ENCODE measurements around the gene USP15.
A peak's percentile ranks its signal among the peaks of the same experiment; 100 is the strongest.

Gene USP15

DNA sequence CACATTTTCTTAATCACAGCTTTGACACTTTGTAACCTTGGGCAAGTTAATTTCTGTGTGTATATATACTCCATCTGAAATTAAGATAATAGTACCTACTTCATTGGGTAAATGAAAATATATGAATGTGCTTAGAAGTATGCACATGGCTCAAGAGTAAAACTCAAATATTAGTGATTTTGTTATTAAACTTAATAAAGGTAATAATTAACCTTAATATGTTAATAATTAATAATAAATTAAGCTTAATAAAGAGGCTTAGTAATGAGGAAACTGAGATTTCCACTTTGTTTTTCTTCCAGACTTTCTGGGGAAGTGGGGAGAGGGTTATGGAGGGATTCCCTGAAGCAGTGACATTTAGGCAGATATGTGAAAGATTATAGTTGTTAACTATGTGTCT, 19.8 kb downstream of the USP15 start:
- no peak for DNase-seq (ENCODE audit: low read depth, low spot score)

DNA sequence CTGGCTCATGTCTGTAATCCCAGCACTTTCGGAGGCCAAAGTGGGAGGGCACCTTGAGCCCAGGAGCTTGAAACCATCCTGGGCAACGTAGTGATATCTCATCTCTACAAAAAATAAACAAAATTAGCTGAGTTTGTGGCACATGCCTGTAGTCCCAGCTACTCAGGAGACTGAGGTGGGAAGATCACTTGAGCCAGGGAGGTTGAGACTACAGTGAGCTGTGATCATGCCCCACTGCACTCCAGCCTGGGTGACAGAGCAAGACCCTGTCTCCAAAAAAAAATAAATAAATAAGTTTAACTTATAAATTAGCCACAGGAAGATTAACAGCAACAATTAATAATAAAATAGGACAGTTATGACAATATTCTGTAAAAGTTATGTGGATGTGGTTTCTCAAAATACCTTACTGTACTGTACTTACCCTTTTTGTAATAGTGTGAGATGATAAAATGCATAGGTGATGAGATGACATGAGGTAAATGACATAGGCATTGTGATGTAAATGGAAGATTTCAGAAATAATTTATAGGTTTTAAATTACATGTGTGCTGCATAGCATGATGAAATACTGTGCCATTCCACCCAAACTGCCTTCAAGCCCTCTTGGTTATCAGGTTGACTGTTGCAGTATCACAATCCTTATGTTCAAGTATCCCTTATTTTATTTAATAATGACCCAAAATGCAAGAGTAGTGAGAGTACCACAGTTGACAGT, 22.0 kb downstream of the USP15 start:
- no peak for DNase-seq (ENCODE audit: low read depth, low spot score)

DNA sequence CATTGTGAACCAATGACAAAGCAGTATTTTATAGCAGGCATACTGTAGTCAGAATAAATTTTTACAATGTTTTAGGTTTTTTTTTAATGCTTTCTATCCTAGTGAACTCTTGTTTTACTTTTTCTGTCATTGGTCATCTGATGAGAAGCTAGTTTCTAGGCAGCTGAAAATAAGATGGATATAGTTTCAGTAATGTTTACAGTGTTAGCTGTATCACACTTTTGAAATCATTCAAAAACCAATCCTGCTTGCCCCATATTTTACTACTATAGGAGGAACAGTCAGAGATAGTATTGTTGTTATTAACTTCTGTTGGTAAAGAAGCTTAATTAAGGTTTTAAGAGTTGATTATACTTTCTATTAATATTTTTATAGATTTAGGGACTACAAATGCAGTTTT, 24.5 kb downstream of the USP15 start:
- DNase-seq (ENCODE audit: low read depth, low spot score) = no peak

DNA sequence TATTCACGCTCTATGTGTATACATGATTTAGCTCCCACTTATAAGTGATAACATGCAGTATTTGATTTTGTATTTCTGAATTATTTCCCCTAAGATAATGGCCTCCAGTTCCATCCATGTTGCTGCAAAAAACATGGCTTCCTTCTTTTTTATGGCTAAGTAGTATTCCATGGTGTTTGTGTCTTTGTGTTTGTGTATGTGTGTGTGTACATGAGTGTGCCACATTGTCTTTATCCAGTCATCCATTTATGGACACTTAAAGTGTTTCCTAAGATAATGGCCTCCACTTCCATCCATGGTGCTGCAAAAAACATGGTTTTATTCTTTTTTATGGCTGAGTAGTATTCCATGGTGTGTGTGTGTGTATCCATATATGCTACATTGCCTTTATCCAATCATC, 25.1 kb downstream of the USP15 start:
- DNase-seq (ENCODE audit: low read depth, low spot score) = no peak

DNA sequence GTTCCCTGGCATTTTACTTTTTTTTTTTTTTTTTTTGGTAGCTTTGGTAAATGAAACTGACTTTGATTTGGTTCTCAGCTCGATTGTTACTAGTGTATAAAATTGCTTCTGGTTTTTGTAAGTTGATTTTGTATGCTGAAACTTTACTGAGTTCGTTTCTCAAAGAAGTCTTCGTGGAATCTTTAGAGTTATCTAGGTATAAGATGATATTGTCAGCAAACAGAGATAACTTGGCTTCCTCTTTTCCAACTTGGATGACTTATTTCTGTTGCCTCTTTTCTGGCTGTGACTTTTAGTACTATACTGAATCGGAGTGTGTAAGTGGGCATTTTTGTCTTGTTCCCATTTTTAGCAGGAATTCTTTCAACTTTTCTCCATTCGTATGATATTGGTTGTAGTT, 28.1 kb downstream of the USP15 start:
- no peak for DNase-seq (ENCODE audit: low read depth, low spot score)

DNA sequence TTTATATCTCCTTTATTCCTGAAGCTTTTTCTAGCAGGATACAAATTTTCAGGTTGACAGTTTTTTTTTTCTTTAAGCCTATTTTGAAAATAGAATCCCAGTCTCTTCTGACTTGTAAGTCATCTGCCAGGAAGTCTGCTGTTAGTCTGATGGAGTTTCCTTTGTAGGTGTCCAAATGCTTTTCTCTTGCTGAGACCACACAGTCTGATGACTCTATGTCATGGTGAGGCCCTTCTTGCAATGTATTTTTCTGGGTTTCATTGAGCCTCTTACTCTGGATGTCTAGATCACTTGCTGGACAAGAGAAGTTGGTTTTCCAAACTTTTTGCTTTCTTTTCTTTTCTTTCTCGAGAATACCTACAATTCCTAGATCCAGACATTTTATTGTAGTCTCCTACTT, 30.6 kb downstream of the USP15 start:
- no peak for DNase-seq (ENCODE audit: low read depth, low spot score)

DNA sequence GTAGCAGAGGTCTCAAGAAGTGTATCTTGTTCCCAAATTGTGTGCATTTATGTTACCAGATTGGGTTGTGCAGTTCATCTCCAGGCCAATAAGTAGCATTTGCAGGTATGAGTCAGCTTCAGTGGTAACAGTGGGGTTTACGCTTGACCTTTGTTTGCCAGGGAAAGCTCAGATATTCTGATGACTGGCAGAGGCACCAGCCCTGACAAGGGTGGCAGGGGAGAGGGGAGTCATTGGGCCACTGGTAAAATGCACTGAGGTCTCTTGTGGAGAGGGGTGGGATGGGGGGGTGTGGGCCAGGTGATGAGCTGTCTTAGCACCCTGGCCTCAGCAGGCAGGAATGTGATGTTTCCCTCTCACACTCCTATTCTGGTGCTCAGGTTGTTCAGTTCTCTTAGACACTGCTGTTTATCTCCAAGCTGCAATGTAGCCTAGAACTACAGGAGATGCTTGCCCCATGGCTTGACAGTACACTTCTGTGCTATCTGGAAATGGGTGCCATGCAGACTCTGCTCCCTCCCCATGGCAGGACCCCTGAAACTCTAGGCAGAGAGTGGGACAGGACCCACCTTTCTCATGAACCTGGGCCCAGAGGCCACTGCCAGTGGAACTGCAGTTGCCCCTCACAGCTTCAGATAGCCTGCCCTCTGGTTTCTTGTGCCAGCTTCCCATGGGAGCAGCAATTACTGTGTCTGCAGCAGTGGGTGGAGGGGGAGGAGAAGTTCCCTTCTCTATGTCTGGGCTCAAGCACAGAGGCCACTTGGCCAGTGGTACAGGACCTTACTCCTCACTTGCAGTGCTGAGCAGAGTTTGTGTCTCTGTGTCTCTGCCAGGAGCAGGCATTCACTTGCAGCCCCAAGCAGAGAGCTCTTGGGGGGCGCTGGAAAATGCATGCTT, 31.9 kb downstream of the USP15 start:
- DNase-seq (ENCODE audit: low read depth, low spot score) = no peak

DNA sequence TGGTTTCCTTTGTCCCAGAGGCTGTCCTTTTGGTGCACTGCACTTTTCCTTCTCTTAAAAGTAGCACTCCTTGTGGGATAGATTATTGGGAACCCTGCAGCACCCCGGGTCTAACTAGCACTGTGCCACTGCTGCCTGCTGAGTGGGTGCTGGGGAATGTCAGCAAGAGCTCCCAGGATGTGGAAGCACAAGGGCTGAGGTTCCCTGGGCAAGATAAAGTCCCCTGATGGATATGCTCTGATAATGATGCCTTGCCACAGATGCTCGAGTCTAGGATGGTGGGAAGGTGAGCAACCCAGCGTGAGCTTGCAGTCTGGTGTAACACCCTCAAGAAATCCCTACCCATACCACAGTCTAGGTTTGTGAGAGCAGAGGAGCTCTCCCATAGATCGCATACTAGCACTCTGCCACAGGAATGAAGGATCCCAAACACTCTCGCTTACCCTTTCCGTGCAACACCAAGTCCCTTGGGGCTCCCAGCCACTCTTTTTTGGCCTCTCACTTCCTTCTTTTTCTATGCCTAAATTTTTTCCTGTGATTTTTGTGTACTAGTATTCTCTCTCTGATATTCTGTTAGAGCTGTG, 32.6 kb downstream of the USP15 start:
- peak; percentile 4 for DNase-seq (ENCODE audit: low read depth, low spot score)

DNA sequence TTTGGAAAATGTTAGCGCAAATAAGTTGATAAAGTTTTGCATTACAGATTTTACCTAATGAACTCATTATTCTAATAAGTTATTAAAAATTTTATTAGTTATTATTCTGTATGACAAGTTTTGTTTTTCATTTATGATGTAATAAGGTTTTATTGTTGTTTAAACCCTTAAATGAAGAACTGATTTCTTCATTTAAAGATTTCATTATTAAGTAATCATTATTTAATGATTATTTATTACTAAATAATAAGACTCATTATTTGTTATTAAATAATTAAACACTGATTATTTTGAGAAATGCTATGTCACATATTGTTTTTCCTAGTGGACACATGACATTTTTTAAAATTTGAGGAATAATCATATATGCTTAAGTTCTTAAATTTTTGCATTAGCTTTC, 34.2 kb downstream of the USP15 start:
- no peak for DNase-seq (ENCODE audit: low read depth, low spot score)

DNA sequence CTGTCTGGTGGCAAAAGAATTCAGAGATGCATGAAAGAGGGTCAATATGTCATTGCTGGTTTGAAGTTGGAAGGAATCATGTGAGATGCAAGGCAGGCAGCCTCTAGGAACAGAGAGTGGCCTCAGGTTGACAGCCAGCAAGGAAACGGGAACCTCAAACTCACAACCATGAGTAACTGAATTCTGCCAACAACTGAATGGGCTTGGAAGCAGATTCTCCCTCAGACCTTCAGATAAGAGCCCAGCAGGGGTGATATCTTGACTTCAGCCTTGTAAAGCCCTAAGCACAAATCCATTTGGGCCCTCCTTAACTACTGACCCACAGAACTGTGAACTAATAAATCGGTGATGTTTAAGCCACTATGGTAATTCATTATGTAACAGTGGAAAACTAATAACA, 35.8 kb downstream of the USP15 start:
- no peak for DNase-seq (ENCODE audit: low read depth, low spot score)

DNA sequence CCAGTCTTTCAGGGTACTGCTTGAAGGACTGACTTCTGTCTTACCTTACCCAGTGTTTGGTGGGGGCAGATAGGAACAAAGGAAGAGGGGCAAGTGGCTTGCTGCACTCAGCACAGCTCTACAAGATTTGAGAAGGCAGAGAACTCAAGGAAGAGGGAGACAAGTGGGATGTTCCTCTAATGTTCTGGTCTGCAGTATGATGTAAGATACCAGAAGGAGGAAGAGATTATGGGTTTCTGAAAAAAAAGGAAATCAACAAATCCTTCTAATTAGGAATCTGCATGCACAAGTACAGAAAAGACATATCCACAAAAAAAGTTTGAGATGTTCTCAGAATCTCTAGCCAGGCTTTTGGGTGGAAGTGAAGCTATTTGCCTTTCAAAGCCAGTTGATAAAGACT, 37.1 kb downstream of the USP15 start:
- no peak for DNase-seq (ENCODE audit: low read depth, low spot score)

DNA sequence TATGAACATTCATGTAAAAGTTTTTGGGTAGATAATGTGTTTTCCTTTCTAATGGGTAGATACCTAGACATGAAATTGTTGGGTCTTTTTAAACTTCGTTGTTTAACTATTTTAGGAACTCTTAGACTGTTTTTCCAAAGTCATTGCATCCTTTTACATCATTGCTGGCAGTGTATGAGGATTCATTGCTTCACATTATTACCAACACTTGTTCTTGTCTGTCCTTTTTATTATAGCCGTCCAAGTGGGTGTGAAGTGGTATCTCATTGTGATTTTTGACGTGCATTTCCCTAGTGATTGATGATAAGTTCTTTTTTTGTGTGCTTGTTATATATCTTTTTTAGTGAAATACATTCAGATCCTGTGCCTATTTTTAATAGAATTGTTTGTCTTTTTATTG, 39.4 kb downstream of the USP15 start:
- no peak for DNase-seq (ENCODE audit: low read depth, low spot score)

DNA sequence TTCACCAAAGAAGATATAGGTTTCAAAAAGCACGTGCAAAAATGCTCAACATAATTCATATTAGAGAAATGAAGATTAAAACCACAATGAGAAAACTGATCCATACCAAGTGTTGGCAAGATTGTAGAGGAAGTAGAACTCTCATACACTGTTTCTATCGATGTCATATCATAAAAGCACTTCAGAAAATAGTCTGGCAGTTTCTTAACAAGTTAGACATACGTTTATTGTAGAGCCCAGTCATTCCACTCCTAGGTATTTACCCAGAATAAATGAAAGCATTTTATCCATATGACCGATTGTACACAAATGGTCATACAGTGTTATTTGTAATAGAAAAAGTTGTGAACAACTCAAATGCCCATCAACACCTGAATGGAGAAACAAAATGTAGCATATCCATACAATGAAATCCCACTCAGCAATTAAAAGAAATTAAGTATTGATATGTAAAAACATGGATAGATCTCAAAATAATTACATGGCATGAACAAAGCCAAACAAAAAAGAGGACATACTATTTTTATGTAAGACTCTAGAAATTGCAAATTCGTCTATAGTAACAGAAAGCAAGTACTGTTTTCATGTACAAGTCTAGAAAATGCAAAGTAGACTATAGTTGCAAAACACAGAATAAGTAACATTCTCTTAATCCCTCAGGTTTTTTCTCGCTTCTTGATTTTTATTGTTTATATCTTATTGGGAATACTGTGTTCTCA, 41.0 kb downstream of the USP15 start:
- DNase-seq (ENCODE audit: low read depth, low spot score) = no peak

DNA sequence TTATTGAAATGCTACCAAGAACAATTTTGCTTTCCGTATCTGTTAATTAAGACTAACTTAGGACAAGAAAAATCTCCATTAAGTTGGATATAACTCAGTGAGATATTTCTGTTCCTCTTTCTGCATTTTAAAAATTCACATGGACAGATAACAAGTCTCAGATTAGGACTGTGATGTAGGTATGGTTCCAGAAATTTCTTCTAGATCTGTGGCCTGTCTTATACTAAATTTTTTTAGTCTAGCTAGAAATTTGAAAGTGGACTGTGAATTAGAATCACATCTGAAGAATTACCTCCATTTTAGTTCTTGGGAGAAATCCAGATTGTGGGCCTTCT, 41.6 kb downstream of the USP15 start:
- DNase-seq (ENCODE audit: low read depth, low spot score) = no peak

DNA sequence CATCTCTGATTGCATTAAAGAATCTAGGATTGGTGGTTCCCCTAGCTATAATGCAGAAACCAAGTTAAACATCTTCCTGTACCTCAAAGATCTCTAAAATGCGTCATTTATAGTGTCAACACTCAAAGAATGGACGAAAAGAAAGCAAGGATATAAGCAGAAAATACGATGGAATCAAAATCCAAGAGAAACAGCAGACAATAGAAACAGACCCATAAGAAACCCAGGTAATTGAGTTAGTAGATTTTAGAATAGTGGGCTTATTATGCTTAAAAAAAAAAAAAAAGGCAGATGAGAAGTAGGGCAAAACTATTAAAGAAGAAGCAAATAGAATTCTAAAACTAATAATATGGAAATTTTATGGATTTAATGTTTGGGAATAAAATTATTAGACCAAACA, 44.4 kb downstream of the USP15 start:
- no peak for DNase-seq (ENCODE audit: low read depth, low spot score)

DNA sequence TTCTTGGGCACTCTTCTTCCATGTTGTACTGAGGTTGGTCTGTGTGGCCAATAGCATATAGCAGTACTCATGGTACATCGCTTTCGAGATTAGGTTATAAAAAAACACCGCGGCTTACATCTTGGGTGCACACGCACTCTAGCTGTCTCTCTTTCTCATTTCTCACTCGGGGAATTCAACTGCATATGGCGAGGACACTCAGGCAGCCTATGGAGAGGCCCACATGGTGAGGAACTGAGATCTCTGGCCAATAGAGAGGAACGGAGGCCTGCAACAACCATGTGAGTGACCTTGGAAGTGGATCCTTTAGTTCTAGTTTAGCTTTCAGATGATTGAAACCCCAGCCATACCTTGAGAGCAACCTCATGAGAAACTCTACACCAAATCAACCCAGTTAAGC, 45.6 kb downstream of the USP15 start:
- no peak for DNase-seq (ENCODE audit: low read depth, low spot score)

DNA sequence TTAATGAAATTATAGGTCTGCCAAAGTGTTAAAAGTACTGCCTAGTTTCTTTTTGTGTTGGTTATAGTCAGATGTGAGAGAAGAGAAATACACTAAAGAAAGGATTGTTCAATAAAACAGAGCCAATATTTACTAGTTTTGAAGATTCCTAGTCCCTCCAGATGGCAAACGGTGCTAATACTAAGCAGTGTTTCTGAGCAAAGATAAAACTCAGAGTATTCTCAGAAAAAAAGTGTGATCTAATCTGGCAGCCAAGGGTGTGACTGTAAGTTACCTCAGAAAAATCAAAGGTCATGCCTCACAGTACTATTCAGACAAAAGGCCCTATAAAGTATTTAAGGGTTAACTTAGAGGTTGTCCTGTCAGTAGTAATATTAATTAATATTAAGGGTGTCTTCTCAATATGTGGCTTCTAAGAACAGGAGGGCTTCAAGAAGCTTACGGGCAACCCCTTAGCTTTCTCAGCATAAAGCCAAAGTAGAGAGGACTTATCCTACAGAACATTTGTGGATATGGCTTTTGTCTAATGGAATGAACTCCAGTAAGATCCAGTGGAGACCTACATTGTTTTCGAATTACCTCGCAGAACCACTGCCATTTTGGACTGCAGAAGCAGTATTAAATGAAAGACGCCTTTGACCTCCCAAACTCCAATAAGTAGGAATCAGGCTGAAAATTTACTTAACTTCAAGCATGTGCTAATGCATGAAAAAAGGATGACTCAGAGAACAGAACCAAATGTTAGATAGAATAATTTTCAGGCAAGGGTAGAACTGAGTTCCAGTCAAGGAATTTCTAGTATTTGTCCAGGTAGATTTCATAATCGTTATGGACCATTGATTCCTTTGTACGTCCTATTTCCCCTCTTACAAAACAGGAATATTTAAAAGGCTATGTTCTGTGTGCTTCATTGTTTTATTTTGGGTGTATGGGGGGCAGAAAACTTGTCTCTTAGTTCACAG, 46.6 kb downstream of the USP15 start:
- no peak for DNase-seq (ENCODE audit: low read depth, low spot score)

DNA sequence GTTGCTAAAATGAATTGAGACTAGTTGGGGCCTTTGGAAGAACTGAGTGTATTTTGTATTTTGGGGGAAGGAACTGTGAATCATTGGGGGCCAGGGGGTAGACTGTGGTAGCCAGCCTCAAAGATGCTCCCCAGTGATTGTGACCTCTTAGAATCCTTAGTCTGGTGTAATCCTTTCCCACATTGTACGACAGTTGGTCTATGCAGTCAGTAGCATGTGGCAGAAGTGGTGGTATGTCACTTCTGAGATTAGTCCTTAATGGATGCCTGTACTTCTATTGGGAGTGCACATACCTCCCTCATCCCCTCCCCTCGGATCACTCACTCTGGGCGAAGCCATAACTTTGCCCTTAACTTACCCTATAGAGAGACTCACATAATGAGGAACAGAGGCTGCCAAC, 48.0 kb downstream of the USP15 start:
- no peak for DNase-seq (ENCODE audit: low read depth, low spot score)

DNA sequence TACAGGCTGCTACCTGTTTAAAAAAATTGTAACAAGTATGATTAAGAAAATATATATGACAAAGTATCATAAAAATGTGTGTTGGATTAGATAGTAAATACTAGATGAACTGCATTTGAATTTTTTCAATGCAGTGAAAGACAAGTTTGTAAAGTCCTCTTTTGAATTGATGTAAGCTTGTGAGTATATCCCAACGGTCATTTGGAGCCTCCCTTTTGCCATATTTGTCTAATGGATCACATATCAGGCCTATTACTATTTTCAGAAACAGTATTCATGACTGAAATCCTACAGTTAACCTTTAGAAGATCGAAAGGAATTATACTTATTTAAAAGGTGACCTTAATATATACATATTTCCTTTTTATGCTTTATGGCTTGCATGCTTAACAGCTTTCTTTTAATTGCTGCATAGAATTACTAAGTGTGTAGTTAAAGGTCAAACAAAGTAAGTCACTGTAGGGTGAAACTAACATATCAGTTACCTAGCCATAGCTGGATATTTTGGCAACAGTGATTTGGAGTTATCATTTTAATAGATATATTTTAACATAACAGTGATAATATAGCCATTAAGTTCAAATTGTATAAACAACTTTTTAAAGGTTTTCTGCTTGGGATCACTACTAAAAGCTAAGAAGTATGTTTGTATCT, 53.6 kb downstream of the USP15 start:
- DNase-seq (ENCODE audit: low read depth, low spot score) = no peak

DNA sequence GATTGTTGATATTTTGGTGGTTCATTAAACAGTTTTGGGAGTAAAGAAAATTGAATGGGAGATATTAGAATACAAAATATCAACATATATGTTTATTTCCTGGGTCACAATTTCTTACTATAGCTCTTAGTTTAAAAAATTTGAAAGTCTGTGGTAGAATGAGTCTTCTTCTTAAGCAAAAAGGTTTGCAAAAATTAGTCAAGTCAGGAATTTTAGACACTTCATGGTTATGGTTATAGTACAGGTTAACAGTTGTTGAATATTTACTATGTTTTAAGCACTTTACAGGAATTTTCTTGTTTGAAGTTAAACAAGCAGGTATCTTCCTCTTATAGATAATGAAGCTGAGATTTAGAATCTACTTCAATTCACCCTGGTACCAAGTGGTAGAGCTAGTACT, 56.8 kb downstream of the USP15 start:
- DNase-seq (ENCODE audit: low read depth, low spot score) = no peak

DNA sequence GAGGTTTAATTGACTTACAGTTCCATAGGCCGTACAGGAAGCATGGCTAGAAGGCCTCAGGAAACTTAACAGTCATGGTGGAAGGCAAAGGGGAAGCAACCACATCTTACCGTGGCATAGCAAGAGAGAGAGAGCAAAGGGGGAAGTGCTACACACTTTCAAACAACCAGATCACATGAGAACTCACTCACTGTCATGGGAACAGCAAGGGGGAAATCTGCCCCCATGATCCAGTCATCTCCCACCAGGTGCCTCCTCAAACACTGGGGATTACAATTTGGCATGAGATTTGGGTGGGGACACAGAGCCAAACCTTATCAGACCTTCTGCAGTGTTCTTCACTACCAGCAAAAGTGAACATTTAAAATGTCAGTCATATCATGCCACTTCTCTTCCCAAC, 58.9 kb downstream of the USP15 start:
- DNase-seq (ENCODE audit: low read depth, low spot score) = no peak
